Neutrophil (primary cell): ENCODE measurements around the gene CPSF4L.

Experiments
- H3K27ac ChIP-seq: fragments of 200-600 bp; sonication (generic); 2 replicates; pipeline ENCODE4 v1.5.1; 2016; ENCODE audit warnings: mild to moderate bottlenecking, moderate library complexity
- H3K27me3 ChIP-seq: fragments of 200-600 bp; sonication (generic); 2 replicates; pipeline ENCODE4 v1.6.0; 2016; ENCODE audit warnings: mild to moderate bottlenecking
- H3K36me3 ChIP-seq: fragments of 200-600 bp; sonication (generic); 2 replicates; pipeline ENCODE4 v1.5.1; 2017
- H3K4me1 ChIP-seq, 2 experiments: fragments of 200-600 bp in 1 of 2; sonication (generic) in 1 of 2; 1 replicate in 1 of 2; 2 replicates in 1 of 2; pipeline versions ENCODE4 v1.5.1 to v1.6.1; 2013 to 2016; ENCODE audit warnings: low read depth in 1 of 2, low read length in 1 of 2, mild to moderate bottlenecking in 1 of 2, moderate library complexity in 1 of 2; ENCODE audit not compliant: control insufficient read depth in 1 of 2, insufficient read depth in 1 of 2
- H3K4me3 ChIP-seq, 2 experiments: fragments of 200-600 bp in 1 of 2; sonication (generic) in 1 of 2; 1 replicate in 1 of 2; 2 replicates in 1 of 2; pipeline ENCODE4 v1.5.1; 2013 to 2016; ENCODE audit warnings: low read depth in 1 of 2, low read length in 1 of 2, mild to moderate bottlenecking in 1 of 2, moderate library complexity in 1 of 2
- H3K9me3 ChIP-seq: fragments of 200-600 bp; sonication (generic); 2 replicates; pipeline ENCODE4 v1.5.1; 2016
- CTCF ChIP-seq: fragments of 200-600 bp; sonication (generic); IDR thresholded peaks from 2 replicates; pipeline ENCODE4 v1.5.1; 2016; ENCODE audit warnings: antibody characterized with exemption

CPSF4L gene

GRCh38 chr17:73283250-73283649 is 21.6 kb upstream of the CPSF4L start:
- no peak overlapping the region for H3K27ac ChIP-seq
- no peaks in the 10 kb centered on the region for H3K9me3 ChIP-seq
- H3K4me3 ChIP-seq = no peak overlapping the region
- H3K4me1 ChIP-seq = no peaks in the 10 kb centered on the region
- H3K27me3 ChIP-seq = no peaks in the 10 kb centered on the region
- peaks cover 25% of the 10 kb centered on the region for H3K36me3 ChIP-seq
- no peak for TF ChIP-seq CTCF

GRCh38 chr17:73282629-73283028 is 20.9 kb upstream of the CPSF4L start:
- no peaks in the 10 kb centered on the region for H3K9me3 ChIP-seq
- no peak overlapping the region for H3K27ac ChIP-seq
- no peaks in the 10 kb centered on the region for H3K27me3 ChIP-seq
- H3K4me3 ChIP-seq = no peak overlapping the region
- H3K4me1 ChIP-seq = no peaks in the 10 kb centered on the region
- H3K36me3 ChIP-seq = peaks cover 25% of the 10 kb centered on the region
- no peak for TF ChIP-seq CTCF

GRCh38 chr17:73281928-73282327 is 20.2 kb upstream of the CPSF4L start:
- no peaks in the 10 kb centered on the region for H3K4me1 ChIP-seq
- H3K27ac ChIP-seq = no peak overlapping the region
- H3K36me3 ChIP-seq = peaks cover 25% of the 10 kb centered on the region
- no peaks in the 10 kb centered on the region for H3K9me3 ChIP-seq
- no peaks in the 10 kb centered on the region for H3K27me3 ChIP-seq
- TF ChIP-seq CTCF = no peak
- no peak overlapping the region for H3K4me3 ChIP-seq

- no peaks in the 10 kb centered on the region for H3K4me1 ChIP-seq
- H3K27ac ChIP-seq = no peak overlapping the region
- no peak for TF ChIP-seq CTCF
- H3K4me3 ChIP-seq = no peak overlapping the region
- peaks cover 11% of the 10 kb centered on the region for H3K36me3 ChIP-seq
- H3K27me3 ChIP-seq = no peaks in the 10 kb centered on the region
- H3K9me3 ChIP-seq = no peaks in the 10 kb centered on the region
Observed at GRCh38 chr17:73280191-73280590, 18.5 kb upstream of the CPSF4L start.

GRCh38 chr17:73279704-73280103 is 18.0 kb upstream of the CPSF4L start:
- Histone ChIP-seq H3K4me1 (no peaks in the 10 kb centered on the region), H3K4me3 (no peak overlapping the region), H3K27me3 (no peaks in the 10 kb centered on the region), H3K27ac (no peak overlapping the region), H3K36me3 (peaks cover 6% of the 10 kb centered on the region), H3K9me3 (no peaks in the 10 kb centered on the region)
- no peak for TF ChIP-seq CTCF
